ENCODE measurements around the gene FNBP1L.
"Not testable (repeated sequence)": the region's sequence is repeated elsewhere in the genome, so short reads cannot be mapped to it uniquely, and the experiment has no call there.

FNBP1L gene

GRCh38 chr1:93442741-93443140 is 5.2 kb upstream of the FNBP1L start:
- no peak for DNase-seq (ENCODE audit: low read depth in 1 of 2, low spot score in 1 of 2)

DNA sequence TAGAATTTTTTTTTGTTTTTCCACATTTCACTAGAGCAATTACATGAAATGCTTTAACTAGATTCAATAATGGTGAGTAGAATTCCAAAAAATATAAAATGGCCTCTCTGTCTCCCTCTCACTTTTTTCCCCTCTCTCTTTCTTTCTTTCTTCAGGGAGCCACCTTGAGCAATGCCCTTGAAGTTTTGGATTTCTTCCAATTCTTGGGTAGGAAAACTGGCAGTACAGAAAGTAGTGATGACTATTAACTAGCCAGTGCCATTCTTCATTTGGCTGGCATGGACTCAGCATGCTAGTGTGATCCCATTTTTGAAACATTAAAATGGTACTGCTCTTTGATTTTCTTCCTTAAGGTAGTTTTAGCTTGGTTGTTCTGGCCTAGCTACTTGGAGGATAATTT is 4.5 kb upstream of the FNBP1L start:
- DNase-seq (ENCODE audit: low read depth in 1 of 2, low spot score in 1 of 2) = no peak

DNA sequence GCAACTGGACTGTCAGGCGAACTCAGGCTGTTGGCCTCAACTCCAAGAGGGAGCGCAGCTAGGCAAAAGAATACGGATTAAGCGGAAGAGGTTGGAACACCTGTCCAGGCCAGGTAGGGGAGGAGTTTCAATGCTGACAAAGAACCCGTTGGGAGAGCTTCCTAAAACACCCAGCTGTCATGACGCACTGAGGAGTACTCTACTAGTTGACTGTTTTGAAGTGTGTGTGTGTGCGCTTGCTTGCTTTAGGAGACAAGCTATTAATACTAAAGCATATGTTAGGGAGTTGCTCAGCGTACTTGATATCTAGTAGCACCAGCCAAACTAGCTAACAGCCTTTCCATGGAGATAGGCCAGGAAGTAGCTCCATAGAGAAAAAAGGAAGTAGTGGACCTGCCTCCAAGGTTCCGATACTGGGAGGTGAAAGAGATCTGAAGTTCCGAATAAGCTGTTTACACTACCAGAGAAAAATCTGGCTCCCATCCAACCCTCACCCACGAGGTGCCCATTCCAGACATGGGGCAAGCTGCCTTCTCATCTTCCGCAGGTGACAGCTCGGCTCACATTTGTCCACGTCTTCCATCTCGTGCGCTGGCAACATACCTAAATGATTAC is 974 bp upstream of the FNBP1L start:
- no peak for DNase-seq (ENCODE audit: low read depth in 1 of 2, low spot score in 1 of 2)

DNA sequence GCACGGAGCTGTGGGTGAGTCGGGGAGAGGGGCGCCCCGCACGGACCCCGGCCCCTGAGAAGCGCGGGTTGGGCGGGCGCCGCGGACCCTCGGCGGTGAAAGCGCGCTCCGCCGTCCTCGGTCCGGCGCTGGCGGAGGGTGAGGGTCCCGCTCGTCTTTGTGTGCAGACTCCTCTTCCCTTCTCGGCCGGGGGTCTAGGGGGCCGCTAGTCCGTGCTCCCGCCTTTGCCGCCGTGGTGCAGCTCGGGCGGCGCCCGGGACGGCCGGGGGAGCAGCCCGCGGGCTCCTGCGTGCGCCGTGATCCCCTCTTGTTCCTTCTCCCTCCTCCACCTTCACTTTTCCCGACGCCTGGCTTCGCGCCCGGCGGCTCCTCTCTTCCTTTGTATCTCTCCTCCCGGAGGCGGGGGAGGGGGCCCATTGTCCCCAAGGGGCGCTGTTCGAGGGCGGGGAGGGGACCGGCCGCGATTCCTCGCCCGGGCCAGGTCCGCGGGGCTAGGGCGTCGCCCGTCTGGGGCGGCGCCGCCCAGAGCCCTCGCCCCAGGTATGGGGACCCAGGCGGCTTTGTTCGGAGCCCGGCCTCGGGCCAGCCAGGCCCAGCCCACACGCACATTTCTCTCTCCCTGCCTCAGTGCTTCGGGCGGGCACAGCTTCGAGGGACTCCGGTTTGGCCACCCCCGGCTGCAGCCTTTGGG is 519 bp downstream of the FNBP1L start:
- DNase-seq (ENCODE audit: low read depth in 1 of 2, low spot score in 1 of 2) = no peak

- no peak for DNase-seq (ENCODE audit: low read depth in 1 of 2, low spot score in 1 of 2)
These were observed 1.3 kb downstream of the FNBP1L start for GRCh38 chr1:93448983-93449804.

DNA sequence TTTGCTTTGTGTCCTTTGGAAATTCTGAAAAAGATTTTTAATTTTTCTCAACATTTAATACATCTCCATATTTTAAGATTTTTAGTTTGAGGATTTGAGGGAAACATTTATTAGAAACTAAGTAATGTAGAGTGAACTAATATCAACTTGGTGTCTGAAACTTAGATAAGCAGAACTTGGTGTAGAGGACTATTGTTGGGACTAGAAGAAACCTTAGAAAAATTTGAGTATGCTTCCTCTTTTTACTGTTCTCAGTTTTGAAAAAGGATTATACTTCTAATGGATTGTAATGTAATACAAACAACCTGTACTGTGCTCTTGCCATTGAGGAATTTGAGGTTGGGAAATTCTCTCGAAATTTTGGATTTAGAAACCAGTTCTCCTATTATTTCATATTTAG is 2.4 kb downstream of the FNBP1L start:
- DNase-seq (ENCODE audit: low read depth in 1 of 2, low spot score in 1 of 2) = no peak

- no peak for DNase-seq (ENCODE audit: low read depth in 1 of 2, low spot score in 1 of 2)
These were observed 6.0 kb downstream of the FNBP1L start for GRCh38 chr1:93453911-93454310.

GRCh38 chr1:93459126-93459525 is 11.2 kb downstream of the FNBP1L start:
- no peak for DNase-seq (ENCODE audit: low read depth in 1 of 2, low spot score in 1 of 2)

DNA sequence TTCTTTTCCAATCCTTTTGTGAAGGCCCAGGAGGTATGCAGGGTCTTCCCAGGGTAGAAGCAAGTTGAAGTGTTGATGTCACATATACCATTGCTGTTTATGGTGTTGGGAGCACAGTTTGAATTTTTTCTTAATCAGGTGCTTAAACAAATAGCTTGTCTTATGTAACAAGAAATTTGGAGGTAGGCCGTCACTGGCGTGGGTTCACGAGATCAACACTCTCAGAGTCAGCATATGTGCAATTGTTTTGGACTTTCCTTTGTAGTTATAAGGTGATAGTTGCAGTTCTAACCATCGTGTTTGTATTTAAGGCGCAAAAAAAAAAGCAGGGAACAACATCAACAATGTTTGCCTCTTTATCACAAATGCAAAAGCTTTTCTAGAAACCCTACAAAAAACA is 13.3 kb downstream of the FNBP1L start:
- no peak for DNase-seq (ENCODE audit: low read depth in 1 of 2, low spot score in 1 of 2)

DNA sequence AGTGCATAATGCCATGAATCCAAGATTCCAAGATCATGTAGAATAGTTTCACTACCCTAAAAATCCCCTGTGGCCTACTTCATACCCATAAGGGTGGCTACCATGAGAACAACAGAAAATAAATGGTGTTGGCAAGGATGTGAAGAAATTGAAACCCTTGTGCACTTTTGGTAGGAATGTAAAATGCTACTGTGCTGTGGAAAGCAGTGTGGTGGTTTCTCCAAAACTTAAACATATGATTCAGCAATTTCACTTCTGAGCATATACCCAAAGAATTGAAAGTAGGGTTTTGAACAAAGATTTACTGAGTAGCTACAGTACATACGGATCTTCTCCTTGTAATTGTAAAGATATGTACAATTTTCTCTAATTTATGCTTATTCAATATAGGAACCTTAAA is 16.0 kb downstream of the FNBP1L start:
- DNase-seq (ENCODE audit: low read depth in 1 of 2, low spot score in 1 of 2) = no peak

DNA sequence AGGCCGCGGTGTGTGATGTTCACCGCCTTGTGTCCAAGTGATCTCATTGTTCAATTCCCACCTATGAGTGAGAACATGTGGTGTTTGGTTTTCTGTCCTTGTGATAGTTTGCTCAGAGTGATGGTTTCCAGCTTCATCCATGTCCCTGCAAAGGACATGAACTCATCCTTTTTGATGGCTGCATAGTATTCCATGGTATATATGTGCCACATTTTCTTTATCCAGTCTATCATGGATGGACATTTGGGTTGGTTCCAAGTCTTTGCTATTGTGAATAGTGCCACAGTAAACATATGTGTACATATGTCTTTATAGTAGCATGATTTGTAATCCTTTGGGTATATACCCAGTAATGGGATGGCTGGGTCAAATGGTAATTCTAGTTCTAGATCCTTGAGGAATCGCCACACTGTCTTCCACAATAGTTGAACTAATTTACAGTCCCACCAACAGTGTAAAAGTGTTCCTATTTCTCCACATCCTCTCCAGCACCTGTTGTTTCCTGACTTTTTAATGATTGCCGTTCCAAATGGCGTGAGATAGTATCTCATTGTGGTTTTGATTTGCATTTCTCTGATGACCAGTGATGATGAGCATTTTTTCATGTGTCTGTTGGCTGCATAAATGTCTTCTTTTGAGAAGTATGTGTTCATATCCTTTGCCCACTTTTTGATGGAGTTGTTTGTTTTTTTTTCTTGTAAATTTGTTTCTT is 17.6 kb downstream of the FNBP1L start:
- DNase-seq (ENCODE audit: low read depth in 1 of 2, low spot score in 1 of 2) = not testable (repeated sequence)

- no peak for DNase-seq (ENCODE audit: low read depth in 1 of 2, low spot score in 1 of 2)
These were observed 19.7 kb downstream of the FNBP1L start for GRCh38 chr1:93467606-93468005.

GRCh38 chr1:93468662-93469061 is 20.7 kb downstream of the FNBP1L start:
- DNase-seq (ENCODE audit: low read depth in 1 of 2, low spot score in 1 of 2) = no peak

GRCh38 chr1:93469223-93469622 is 21.3 kb downstream of the FNBP1L start:
- DNase-seq (ENCODE audit: low read depth in 1 of 2, low spot score in 1 of 2) = not testable (repeated sequence)

DNA sequence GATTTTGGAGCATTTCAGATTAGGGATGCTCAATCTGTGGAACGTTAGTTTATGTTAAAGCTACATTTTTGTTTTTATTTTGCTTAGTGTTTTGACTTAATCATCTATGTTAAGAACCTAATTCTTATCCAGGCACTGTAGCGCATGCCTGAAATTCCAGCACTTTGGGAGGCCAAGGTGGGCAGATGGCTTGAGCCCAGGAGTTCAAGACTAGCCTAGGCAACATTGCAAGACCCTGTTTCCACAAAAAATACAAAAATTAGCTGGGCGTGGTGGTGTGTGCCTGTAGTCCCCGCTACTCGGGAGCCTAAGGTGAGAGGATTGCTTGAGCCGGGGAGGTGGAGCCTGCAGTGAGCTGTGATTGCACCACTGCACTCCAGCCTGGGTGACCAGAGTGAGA is 23.4 kb downstream of the FNBP1L start:
- DNase-seq (ENCODE audit: low read depth in 1 of 2, low spot score in 1 of 2) = no peak

DNA sequence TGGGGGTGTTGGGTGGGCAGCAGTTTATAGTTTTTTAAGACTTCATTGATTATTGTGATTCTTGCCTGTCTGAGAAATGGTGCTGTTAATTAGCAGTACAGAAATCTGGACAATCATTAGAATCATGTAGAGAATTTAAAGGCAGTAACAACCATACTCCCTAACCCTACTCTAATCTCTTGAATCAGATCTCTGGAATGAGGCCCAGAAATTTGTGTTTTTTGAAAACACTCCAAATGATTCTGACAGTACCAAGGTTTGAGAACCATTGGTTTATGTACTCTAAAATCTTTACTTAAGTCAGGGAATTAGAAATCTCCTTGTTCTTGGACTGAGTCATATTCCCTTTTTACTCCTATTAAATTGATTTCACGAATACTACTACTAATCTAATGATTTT is 24.0 kb downstream of the FNBP1L start:
- DNase-seq (ENCODE audit: low read depth in 1 of 2, low spot score in 1 of 2) = no peak

GRCh38 chr1:93474321-93474720 is 26.4 kb downstream of the FNBP1L start:
- DNase-seq (ENCODE audit: low read depth in 1 of 2, low spot score in 1 of 2) = no peak

DNA sequence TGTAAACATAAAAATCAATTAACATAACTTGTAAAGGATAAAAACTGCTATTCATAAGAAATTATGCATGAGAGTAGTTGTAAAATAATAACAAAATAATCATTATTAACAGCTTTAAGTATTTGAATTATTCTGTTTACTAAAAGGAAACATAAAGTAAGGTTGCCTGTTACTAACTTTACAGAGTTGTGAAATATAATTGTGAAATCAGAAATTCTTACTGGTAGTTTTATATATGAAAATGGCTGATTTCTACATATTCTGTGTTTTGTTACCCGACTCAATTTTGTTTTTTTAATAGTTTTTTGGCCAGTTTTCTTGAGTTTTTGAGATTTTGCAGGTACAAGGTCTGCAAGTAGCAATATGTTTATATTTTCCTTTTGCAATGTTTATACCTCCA is 27.8 kb downstream of the FNBP1L start:
- no peak for DNase-seq (ENCODE audit: low read depth in 1 of 2, low spot score in 1 of 2)

DNA sequence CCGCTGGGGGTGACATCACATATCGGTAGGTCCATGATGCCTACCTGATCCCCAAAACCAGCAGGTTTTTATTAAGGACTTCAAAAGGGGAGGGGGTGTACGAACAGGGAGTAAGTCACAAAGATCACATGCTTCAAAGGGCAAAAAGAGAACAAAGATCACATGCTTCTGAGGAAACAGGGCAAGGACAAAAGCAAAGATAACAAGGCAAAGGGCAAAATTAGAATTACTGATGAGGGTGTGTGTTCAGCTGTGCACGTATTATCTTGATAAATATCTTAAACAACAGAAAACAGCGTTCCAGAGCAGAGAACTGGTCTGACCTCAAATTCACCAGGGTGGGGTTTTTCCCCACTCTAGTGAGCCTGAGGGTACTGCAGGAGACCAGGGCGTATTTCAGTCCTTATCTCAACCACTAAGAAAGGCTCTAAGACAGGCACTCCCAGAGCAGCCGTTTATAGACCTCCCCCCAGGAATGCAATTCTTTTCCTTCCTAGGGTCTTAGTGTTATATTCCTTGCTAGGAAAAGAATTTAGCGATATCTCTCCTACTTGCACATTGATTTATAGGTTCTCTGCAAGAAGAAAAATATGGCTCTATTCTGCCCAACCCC is 31.3 kb downstream of the FNBP1L start:
- not testable (repeated sequence) for DNase-seq (ENCODE audit: low read depth in 1 of 2, low spot score in 1 of 2)

DNA sequence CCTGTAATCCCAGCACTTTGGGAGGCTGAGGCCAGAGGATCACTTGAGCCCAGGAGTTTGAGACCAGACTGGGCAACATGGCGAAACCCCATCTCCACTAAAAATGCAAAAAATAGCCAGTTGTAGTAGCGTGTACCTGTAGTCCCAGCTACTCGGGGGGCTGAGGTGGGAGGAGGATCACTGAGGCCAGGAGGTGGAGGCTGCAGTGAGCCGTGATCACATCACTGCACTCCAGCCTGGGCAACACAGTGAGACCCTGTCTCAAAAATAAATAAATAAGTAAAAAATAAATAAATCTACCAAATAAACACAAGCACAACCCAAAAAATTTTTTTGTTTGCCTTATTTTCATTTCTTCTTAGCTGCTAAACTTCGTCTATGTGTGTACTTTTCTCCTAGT is 34.0 kb downstream of the FNBP1L start:
- DNase-seq (ENCODE audit: low read depth in 1 of 2, low spot score in 1 of 2) = not testable (repeated sequence)

GRCh38 chr1:93483200-93483599 is 35.3 kb downstream of the FNBP1L start:
- no peak for DNase-seq (ENCODE audit: low read depth in 1 of 2, low spot score in 1 of 2)

Data from activated CD4-positive, alpha-beta T cell treated with anti-CD3 and anti-CD28 coated beads, Interleukin-2, amount 50 U/mL, for 24 hours (primary cell).